ENCODE results near the gene NFIA. TPM values are rescaled to one million over a fixed set of nuclear protein-coding genes. Genes with fewer than 3 reads are reported as not detected.
A peak's percentile ranks its signal among the peaks of the same experiment; 100 is the strongest.

The NFIA gene
- total and polyA plus RNA-seq, 2 donors: 18.1 to 105 TPM

DNA sequence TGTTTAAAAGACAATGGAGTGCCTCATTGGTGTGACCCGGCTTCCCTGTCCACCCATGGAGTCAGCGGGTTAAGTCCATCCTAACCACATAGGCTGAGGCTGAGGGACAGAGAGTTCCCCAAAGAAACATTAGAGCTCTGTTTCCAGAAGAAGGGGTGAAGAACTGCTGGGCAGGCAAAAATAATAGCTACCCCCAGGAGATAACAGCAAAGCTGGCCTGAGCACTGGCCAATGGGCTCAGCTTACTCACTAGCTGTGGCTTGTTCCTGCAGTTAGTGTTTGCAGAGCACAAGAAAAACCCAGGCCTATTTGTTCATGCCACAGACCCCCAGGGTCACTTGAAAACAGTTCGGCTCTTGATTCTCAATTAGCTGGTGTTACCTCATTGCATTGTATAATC lies 311.2 kb downstream of the NFIA start:
- H3K27ac ChIP-seq (ENCODE audit: low read depth): no peak overlapping the region
- H3K4me3 ChIP-seq (ENCODE audit: low read depth, low read length): no peak overlapping the region
- H3K36me3 ChIP-seq (ENCODE audit: insufficient read depth): no peaks in the 10 kb centered on the region
- no peak for DNase-seq (ENCODE audit: extremely low spot score)
- H3K4me1 ChIP-seq (ENCODE audit: insufficient read depth): peaks cover 3% of the 10 kb centered on the region
- WGBS: 95% methylated on average over 3 of the region's 3 CpGs

DNA sequence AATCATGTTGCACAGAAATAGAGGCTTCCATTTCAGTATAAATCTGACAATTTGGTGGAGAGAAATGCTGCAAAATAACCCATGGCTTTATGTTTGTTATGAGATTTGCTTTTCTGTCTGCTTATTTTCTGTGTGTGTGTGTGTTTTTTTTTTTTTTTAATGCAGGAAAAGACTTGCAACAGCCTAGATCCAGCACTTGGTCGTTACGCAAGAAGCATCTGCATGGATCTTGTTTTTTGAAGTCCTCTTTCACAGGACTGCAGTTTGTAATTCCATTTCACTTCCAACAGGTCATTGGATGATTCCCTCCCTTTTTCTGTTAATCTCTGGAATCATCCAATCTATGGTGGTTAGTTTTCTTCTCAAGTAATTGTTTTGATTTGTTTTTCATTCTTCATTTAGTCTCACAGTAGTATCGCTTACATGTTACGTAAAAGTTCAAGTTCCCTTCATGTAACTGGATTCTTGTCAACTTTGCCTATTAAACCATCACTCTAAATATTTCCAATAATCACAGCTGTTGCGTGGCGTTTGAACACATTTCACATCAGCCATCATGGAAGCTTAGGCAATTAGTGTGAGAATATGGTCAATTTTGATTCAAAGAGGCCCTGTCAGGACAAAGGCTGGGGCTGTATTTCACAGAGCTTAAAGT lies 312.9 kb downstream of the NFIA start:
- H3K27ac ChIP-seq (ENCODE audit: low read depth): no peak overlapping the region
- WGBS: 93% methylated on average over 6 of the region's 6 CpGs
- peaks cover 3% of the 10 kb centered on the region for H3K4me1 ChIP-seq (ENCODE audit: insufficient read depth)
- H3K36me3 ChIP-seq (ENCODE audit: insufficient read depth): no peaks in the 10 kb centered on the region
- H3K4me3 ChIP-seq (ENCODE audit: low read depth, low read length): no peak overlapping the region
- no peak for DNase-seq (ENCODE audit: extremely low spot score)

GRCh38 chr1:61397495-61397894 lies 315.1 kb downstream of the NFIA start:
- H3K36me3 ChIP-seq (ENCODE audit: insufficient read depth): no peaks in the 10 kb centered on the region
- no peak for DNase-seq (ENCODE audit: extremely low spot score)
- 85% methylated on average over 6 of the region's 6 CpGs for WGBS
- no peak overlapping the region for H3K27ac ChIP-seq (ENCODE audit: low read depth)
- H3K4me3 ChIP-seq (ENCODE audit: low read depth, low read length): no peak overlapping the region
- H3K4me1 ChIP-seq (ENCODE audit: insufficient read depth): no peaks in the 10 kb centered on the region

DNA sequence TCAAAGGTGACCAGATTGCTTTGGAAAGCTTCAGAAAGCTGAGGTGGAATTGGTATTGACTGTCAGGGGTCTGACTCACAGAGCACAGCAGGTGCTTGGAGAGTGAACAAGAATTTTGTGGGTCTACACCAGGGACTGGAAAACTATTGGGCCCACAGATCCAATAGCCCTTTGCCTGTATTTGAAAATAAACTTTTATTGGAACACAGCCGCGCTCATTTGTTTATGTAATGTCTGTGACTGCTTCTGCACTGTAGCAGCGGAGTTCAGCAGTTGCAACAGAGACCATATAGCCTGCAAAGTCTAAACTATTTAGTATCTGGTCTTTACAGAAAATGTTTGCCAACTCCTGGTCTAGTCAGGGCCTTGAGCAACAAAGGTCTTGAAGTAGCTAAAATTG lies 315.6 kb downstream of the NFIA start:
- Histone ChIP-seq H3K27ac (ENCODE audit: low read depth) (no peak overlapping the region), H3K4me1 (ENCODE audit: insufficient read depth) (no peaks in the 10 kb centered on the region), H3K36me3 (ENCODE audit: insufficient read depth) (no peaks in the 10 kb centered on the region), H3K4me3 (ENCODE audit: low read depth, low read length) (no peak overlapping the region)
- 25% methylated on average over 3 of the region's 3 CpGs for WGBS
- DNase-seq (ENCODE audit: extremely low spot score): no peak

- peak; percentile 79 for DNase-seq (ENCODE audit: extremely low spot score)
- Histone ChIP-seq H3K36me3 (ENCODE audit: insufficient read depth) (no peaks in the 10 kb centered on the region), H3K27ac (ENCODE audit: low read depth) (no peak overlapping the region), H3K4me3 (ENCODE audit: low read depth, low read length) (no peak overlapping the region), H3K4me1 (ENCODE audit: insufficient read depth) (no peaks in the 10 kb centered on the region)
- 26% methylated on average over 3 of the region's 3 CpGs for WGBS
These were observed 316.8 kb downstream of the NFIA start for GRCh38 chr1:61399199-61399598.

DNA sequence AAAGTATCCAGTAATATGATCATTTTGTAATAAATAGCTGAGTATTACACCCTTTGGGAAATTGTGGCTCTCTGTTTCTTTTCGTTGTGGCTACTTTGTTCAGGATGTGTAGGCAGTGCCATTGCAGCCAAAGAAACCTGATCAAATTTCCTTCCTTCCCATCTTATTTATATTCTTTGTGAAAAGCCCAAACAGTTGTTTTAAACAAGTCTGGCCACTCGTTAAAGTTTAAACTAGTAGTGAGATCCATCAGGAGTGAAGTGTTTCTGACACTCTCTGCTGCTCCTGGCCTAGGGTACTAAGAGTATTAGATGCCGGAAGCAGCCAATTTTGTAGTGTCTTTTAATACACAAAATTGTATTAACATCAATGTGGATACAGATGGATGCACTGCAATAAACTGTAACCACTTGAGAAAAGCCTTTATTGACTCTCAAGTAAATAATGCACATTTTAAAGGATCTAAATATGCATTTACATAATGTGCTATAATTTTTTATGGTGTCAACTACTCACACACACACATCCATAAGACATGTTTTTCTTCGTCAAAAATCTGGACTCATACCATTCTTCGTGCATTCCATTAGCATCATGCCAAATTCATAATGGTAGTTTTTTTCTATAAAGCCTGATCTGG lies 317.9 kb downstream of the NFIA start:
- no peaks in the 10 kb centered on the region for H3K36me3 ChIP-seq (ENCODE audit: insufficient read depth)
- no peak for DNase-seq (ENCODE audit: extremely low spot score)
- H3K27ac ChIP-seq (ENCODE audit: low read depth): no peak overlapping the region
- H3K4me3 ChIP-seq (ENCODE audit: low read depth, low read length): no peak overlapping the region
- no peaks in the 10 kb centered on the region for H3K4me1 ChIP-seq (ENCODE audit: insufficient read depth)
- 61% methylated on average over 5 of the region's 5 CpGs for WGBS

DNA sequence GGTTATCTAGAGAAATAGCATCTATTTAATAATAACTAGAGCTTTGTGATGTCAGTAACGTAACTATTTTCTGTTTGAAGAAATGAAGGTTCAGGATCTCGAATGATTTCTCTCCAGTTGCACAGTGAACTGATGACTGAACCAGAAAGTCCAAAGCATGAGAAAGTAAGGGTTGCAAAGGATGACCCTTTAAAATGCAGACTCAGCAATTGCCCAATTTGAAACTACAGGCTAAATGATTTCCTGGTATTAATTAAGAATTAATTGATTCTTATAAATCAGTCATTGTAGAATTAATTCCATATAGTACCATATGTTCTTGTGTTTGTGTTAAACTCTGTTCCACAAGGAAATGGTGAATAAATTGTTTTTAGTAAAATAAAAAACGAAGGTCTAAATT lies 318.6 kb downstream of the NFIA start:
- H3K4me1 ChIP-seq (ENCODE audit: insufficient read depth): no peaks in the 10 kb centered on the region
- WGBS: 96% methylated on average over 3 of the region's 3 CpGs
- no peak overlapping the region for H3K27ac ChIP-seq (ENCODE audit: low read depth)
- DNase-seq (ENCODE audit: extremely low spot score): no peak
- H3K4me3 ChIP-seq (ENCODE audit: low read depth, low read length): no peak overlapping the region
- H3K36me3 ChIP-seq (ENCODE audit: insufficient read depth): no peaks in the 10 kb centered on the region

DNA sequence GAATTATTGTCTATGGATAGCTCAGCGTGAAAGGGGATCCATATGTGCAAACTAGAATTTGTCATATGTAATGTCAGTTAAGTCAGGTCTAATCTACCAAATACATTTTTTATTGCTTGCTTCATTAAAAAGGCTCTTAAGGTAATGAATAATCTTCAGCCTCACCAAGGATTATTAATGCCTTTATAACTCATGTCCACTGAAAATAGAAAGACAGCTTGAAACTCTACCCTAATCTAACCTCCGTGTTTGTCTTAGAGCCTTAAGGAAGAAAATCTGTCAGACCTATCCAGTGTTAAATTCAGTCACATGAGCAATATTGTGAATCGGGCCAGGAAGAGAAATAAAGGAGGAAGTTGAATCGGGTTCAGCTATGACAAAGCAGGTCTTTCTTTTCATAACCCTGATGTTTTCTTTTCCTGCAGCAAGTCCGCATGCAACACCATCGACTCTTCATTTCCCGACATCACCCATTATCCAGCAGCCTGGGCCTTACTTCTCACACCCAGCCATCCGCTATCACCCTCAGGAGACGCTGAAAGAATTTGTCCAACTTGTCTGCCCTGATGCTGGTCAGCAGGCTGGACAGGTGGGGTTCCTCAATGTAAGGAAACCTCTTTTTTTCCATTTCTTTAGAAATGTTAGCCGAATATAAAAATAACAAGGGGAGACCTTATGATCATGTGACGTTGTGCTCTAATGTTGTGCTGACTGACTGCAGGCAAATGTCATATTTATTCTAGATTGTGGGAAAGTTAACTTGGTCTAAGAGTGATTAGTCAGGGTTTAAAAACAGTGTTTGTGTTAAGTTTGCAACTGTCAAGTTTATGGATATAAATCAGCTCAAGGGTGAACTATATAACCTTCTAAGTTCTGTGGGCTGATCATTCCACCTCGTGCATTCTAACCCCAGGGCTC lies 321.6 kb downstream of the NFIA start:
- Histone ChIP-seq H3K36me3 (ENCODE audit: insufficient read depth) (peaks cover 3% of the 10 kb centered on the region), H3K4me1 (ENCODE audit: insufficient read depth) (no peaks in the 10 kb centered on the region), H3K27ac (ENCODE audit: low read depth) (peak overlapping the region; percentile 50), H3K4me3 (ENCODE audit: low read depth, low read length) (no peak overlapping the region)
- DNase-seq (ENCODE audit: extremely low spot score): no peak
- WGBS: 56% methylated on average over 12 of the region's 12 CpGs

- Histone ChIP-seq H3K4me1 (ENCODE audit: insufficient read depth) (no peaks in the 10 kb centered on the region), H3K36me3 (ENCODE audit: insufficient read depth) (peaks cover 3% of the 10 kb centered on the region), H3K27ac (ENCODE audit: low read depth) (no peak overlapping the region), H3K4me3 (ENCODE audit: low read depth, low read length) (no peak overlapping the region)
- WGBS: 65% methylated on average over 4 of the region's 4 CpGs
- no peak for DNase-seq (ENCODE audit: extremely low spot score)
These were observed 322.4 kb downstream of the NFIA start for GRCh38 chr1:61404597-61405376.

GRCh38 chr1:61406467-61406866 lies 324.1 kb downstream of the NFIA start:
- 97% methylated on average over 10 of the region's 10 CpGs for WGBS
- H3K27ac ChIP-seq (ENCODE audit: low read depth): no peak overlapping the region
- H3K4me1 ChIP-seq (ENCODE audit: insufficient read depth): no peaks in the 10 kb centered on the region
- peaks cover 3% of the 10 kb centered on the region for H3K36me3 ChIP-seq (ENCODE audit: insufficient read depth)
- H3K4me3 ChIP-seq (ENCODE audit: low read depth, low read length): no peak overlapping the region
- DNase-seq (ENCODE audit: extremely low spot score): no peak

GRCh38 chr1:61412601-61413000 lies 330.2 kb downstream of the NFIA start:
- H3K4me1 ChIP-seq (ENCODE audit: insufficient read depth): no peaks in the 10 kb centered on the region
- DNase-seq (ENCODE audit: extremely low spot score): no peak
- H3K4me3 ChIP-seq (ENCODE audit: low read depth, low read length): no peak overlapping the region
- H3K27ac ChIP-seq (ENCODE audit: low read depth): no peak overlapping the region
- 90% methylated on average over 1 of the region's 1 CpG for WGBS
- H3K36me3 ChIP-seq (ENCODE audit: insufficient read depth): no peaks in the 10 kb centered on the region

GRCh38 chr1:61419196-61419595 lies 336.8 kb downstream of the NFIA start:
- DNase-seq (ENCODE audit: extremely low spot score): no peak
- Histone ChIP-seq H3K4me1 (ENCODE audit: insufficient read depth) (no peaks in the 10 kb centered on the region), H3K36me3 (ENCODE audit: insufficient read depth) (no peaks in the 10 kb centered on the region), H3K27ac (ENCODE audit: low read depth) (no peak overlapping the region), H3K4me3 (ENCODE audit: low read depth, low read length) (no peak overlapping the region)
- WGBS: 88% methylated on average over 4 of the region's 4 CpGs

GRCh38 chr1:61419657-61420056 lies 337.3 kb downstream of the NFIA start:
- WGBS: 70% methylated on average over 5 of the region's 5 CpGs
- DNase-seq (ENCODE audit: extremely low spot score): no peak
- H3K4me1 ChIP-seq (ENCODE audit: insufficient read depth): no peaks in the 10 kb centered on the region
- no peak overlapping the region for H3K4me3 ChIP-seq (ENCODE audit: low read depth, low read length)
- no peaks in the 10 kb centered on the region for H3K36me3 ChIP-seq (ENCODE audit: insufficient read depth)
- H3K27ac ChIP-seq (ENCODE audit: low read depth): no peak overlapping the region

All from urinary bladder (tissue), 4 donors.